ENCODE data around the gene PRMT5. TPM values are rescaled to one million over a fixed set of nuclear protein-coding genes. Genes with fewer than 3 reads are reported as not detected.

PRMT5 gene
- total RNA-seq, 1 donor from 2014 or later = 37.3 TPM

- intact Hi-C loops (cut with DNase I) = no loop called here
- peaks cover 26% of the 10 kb centered on the region for H3K4me1 ChIP-seq
- TF ChIP-seq, protein P1, sequence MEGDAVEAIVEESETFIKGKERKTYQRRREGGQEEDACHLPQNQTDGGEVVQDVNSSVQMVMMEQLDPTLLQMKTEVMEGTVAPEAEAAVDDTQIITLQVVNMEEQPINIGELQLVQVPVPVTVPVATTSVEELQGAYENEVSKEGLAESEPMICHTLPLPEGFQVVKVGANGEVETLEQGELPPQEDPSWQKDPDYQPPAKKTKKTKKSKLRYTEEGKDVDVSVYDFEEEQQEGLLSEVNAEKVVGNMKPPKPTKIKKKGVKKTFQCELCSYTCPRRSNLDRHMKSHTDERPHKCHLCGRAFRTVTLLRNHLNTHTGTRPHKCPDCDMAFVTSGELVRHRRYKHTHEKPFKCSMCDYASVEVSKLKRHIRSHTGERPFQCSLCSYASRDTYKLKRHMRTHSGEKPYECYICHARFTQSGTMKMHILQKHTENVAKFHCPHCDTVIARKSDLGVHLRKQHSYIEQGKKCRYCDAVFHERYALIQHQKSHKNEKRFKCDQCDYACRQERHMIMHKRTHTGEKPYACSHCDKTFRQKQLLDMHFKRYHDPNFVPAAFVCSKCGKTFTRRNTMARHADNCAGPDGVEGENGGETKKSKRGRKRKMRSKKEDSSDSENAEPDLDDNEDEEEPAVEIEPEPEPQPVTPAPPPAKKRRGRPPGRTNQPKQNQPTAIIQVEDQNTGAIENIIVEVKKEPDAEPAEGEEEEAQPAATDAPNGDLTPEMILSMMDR (IDR thresholded peaks at IDR 0.05) = no peak
- H3K27ac ChIP-seq = peak overlapping the region; percentile 68
- no peaks in the 10 kb centered on the region for H3K9me3 ChIP-seq
- no peaks in the 10 kb centered on the region for H3K36me3 ChIP-seq
- peak; percentile 81 to 91 for ATAC-seq
- H3K4me3 ChIP-seq = peak overlapping the region; percentile 70
- no peaks in the 10 kb centered on the region for H3K27me3 ChIP-seq (ENCODE audit: low read depth)
- no peak for DNase-seq
Measured at GRCh38 chr14:22887260-22887989, 41.8 kb downstream of the PRMT5 start.

DNA sequence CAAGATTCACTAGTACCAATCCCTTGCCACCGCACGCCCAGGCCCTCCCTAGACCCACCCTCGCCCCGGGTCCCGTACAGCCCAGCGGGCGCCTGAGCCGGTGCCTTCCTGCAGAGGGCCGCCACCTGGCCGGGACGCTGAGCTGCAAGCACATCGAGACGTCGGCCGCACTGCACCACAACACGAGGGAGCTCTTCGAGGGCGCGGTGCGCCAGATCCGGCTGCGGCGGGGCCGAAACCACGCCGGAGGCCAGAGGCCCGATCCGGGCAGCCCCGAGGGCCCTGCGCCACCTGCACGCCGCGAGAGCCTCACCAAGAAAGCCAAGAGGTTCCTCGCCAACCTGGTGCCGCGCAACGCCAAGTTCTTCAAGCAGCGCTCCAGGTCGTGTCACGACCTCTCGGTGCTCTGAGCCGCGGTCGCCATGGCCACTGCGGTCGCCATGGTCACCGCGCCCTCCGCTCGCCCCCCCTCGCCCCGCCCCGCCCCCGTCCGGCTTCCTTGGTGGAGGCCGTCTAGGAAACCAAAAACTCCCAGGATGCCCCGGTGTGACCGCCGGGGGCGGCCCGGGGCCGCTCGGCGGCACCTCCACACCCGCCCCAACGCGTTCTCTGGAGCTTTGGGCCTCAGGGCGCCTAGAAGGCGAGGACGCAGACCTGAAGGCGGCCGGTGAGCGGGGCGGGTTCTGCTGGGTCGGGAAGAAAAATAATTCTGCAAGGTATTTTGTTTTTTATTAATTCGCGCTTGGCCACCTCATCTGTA is 42.5 kb downstream of the PRMT5 start:
- Histone ChIP-seq H3K27me3 (ENCODE audit: low read depth) (no peaks in the 10 kb centered on the region), H3K9me3 (no peaks in the 10 kb centered on the region), H3K4me1 (peaks cover 26% of the 10 kb centered on the region), H3K36me3 (no peaks in the 10 kb centered on the region), H3K4me3 (peak overlapping the region; percentile 70), H3K27ac (peak overlapping the region; percentile 68)
- ATAC-seq (peak; percentile 92), DNase-seq (peak; percentile 87)
- TF ChIP-seq, protein P1 (IDR thresholded peaks at IDR 0.05) = no peak
- intact Hi-C loops (cut with DNase I) = no loop called here

- no peak for DNase-seq
- TF ChIP-seq, protein P1 (IDR thresholded peaks at IDR 0.05) = no peak
- Histone ChIP-seq H3K27me3 (ENCODE audit: low read depth) (no peaks in the 10 kb centered on the region), H3K4me1 (peaks cover 26% of the 10 kb centered on the region), H3K36me3 (no peaks in the 10 kb centered on the region), H3K9me3 (no peaks in the 10 kb centered on the region), H3K27ac (peak overlapping the region; percentile 68), H3K4me3 (peak overlapping the region; percentile 70)
- intact Hi-C loops (cut with DNase I) = no loop called here
- no peak for ATAC-seq
Measured at GRCh38 chr14:22885975-22886374, 43.2 kb downstream of the PRMT5 start.

GRCh38 chr14:22884738-22885523 is 44.2 kb downstream of the PRMT5 start:
- TF ChIP-seq, protein P1 (IDR thresholded peaks at IDR 0.05) = no peak
- no peak overlapping the region for H3K4me3 ChIP-seq
- peaks cover 26% of the 10 kb centered on the region for H3K4me1 ChIP-seq
- no peak overlapping the region for H3K27ac ChIP-seq
- H3K9me3 ChIP-seq = no peaks in the 10 kb centered on the region
- intact Hi-C loops (cut with DNase I) = no loop called here
- H3K27me3 ChIP-seq (ENCODE audit: low read depth) = no peaks in the 10 kb centered on the region
- H3K36me3 ChIP-seq = peaks cover 2% of the 10 kb centered on the region
- ATAC-seq = no peak
- DNase-seq = no peak

DNA sequence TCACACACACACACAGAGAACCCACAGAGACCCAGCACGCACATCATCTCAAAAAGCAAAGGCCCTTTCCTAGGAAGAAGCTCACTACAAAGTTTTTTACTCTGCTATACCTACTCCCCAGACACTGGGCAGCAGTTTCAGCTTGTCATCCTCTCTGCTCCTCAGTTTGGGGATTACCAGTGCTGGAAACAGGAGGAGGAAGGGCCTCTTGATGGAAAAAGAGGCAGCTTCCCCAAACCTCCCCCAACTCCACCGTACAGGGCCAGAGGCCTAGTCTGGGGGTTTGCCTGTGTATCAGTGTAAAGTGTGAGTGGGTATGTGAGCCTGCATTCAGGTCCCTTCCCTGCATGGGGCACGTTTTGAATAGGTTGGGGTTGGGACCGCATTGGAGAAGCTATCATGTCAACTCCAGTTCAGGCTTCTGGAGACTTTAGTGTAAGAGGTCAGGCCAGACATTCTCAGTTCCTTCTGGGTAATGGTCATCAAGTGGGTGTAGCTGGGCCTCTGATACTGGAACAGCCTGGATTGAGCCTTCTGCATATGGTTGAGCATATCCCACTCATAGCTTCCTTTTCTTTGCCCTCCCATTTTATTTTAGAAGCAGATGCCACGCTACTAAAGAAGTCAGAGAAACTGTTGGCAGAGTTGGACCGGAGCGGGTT is 45.0 kb downstream of the PRMT5 start:
- H3K4me1 ChIP-seq = peaks cover 26% of the 10 kb centered on the region
- no peak overlapping the region for H3K27ac ChIP-seq
- intact Hi-C loops (cut with DNase I) = no loop called here
- no peaks in the 10 kb centered on the region for H3K27me3 ChIP-seq (ENCODE audit: low read depth)
- H3K36me3 ChIP-seq = peaks cover 10% of the 10 kb centered on the region
- no peak overlapping the region for H3K4me3 ChIP-seq
- TF ChIP-seq, protein P1 (IDR thresholded peaks at IDR 0.05) = no peak
- no peak for ATAC-seq
- DNase-seq = no peak
- no peaks in the 10 kb centered on the region for H3K9me3 ChIP-seq

Data from lower lobe of right lung (tissue), 2 donors.